HG02870 (cell line): ENCODE measurements around the gene DCDC2B.
"Not testable (repeated sequence)": the region's sequence is repeated elsewhere in the genome, so short reads cannot be mapped to it uniquely, and the experiment has no call there.

Source experiments
- ATAC-seq: cut with Tn5 transposase; IDR thresholded peaks from one replicate; pipeline ENCODE4 v1.9.1; 2021; ENCODE audit warnings: mild to moderate bottlenecking, moderate library complexity; ENCODE audit not compliant: unreplicated experiment

DCDC2B gene

DNA sequence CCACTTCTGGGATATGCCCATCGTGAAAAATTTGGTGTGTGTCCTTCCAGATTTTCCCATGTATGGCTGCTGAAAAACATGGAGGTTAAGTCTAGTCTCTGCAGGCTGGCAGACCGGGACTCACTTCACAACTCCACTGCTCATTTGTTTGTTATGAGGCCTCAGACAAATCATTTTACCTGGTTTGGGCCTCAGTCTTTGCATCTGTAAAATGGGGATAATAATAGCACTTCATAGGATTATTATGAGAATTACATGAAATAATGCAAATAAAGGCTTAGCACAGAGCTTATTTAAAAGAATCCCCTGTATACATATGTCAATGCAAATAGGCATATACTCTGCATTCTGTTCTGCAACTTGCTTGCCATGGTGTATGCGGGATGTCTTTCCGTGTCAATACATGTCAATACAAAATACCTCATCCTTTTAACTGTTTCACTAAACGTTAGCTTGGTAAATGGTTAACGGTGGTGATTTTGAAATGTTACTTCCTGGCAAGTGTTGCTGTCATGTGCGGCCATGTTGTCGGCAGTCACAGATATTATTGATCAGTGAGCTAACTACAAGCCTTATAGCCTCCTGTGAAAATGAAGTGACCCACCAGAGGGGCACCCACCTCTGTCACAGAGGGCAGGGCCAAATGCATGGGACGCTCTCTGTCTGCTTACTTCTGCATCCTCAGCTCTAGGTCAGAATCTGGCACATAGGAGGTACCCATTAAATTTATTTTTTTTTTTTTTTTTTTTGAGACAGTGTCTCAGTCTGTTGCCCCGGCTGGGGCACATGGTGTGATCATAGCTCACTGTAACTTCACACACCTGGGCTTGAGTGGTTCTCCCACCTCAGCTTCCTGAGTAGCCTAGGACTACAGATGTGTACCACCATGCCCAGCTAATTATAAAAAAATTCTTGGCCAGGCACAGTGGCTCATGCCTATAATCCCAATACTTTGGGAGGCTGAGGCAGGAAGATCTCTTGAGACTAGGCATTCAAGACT is 46.5 kb downstream of the DCDC2B start:
- no peak for ATAC-seq

DNA sequence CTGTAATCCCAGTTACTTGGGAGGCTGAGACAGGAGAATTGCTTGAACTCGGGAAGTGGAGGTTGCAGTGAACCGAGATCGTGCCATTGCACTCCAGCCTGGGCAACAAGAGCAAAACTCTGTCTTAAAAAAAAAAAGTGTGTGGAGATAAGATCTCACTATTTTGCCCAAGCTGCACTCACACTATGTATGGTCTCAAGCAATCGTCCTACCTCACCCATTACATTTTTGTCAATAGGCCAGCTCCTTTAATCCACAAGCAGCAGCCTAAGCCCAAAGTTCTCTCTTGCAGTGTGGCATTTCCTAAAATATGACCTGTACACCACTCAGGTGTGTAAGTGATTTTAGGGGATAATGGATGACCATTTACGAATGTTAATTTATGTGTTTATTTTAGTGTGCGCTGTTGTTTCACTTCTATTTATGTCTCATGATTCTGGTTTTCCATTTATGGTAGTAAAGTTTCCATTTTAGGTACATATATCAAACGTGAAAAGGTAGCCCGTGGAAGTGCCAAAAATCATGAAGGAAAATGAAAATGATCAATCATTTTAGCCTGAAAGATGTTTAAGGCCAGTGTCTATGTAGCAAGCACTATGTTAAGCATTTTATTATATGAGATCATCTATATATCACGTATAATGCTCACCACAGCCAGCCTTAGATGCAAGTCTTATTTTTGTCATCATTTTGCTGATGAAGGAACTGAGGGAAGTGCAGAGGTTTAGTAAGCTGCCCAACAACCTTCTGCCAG is 47.8 kb downstream of the DCDC2B start:
- no peak for ATAC-seq

DNA sequence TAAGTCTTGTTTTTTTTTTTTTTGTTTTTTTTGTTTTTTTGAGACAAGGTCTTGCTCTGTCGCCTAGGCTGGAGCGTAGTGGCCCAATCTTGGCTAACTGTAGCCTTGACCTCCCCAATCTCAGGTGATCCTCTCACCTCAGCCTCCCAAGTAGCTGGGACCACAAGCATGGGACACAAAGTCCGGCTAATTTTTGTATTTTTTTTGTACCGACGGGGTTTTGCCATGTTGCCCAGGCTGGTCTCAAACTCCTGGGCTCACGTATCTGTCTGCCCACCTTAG is 48.3 kb downstream of the DCDC2B start:
- no peak for ATAC-seq

DNA sequence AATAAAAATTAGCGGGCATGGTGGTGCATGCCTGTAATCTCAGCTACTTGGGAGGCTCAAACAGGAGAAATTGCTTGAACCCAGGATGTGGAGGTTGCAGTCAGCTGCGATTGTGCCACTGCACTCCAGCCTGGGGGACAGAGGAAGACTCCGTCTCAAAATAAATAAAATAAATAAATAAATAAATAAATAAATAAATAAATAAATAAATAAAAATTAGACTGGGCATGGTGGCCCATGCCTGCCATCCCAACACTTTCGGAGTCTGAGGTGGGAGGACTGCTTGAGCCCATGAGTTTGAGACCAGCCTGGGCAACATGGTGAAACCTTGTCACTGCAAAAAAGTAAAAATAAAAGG is 54.3 kb downstream of the DCDC2B start:
- ATAC-seq = not testable (repeated sequence)

DNA sequence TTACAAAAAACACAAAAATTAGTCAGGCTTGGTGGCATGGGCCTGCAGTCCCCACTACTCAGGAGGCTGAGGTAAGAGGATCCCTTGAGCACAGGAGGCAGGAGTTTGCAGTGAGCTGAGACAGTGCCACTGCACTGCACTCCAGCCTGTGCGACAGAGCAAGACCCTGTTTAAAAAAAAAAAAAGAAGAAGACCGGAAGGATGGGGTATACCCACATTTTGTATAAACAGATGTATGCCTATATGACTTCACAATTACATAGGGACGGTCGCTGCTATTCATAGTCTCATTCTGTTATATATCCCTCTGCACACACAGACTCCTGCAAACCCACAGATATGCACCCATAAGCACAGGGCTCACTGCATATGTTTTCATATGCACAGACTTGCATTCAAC is 54.9 kb downstream of the DCDC2B start:
- no peak for ATAC-seq
